Fibroblast of lung (primary cell): ENCODE results near the gene HAO2.

ENCODE experiments used
- EZH2 ChIP-seq: IDR thresholded peaks from 2 replicates; pipeline ENCODE4 v1.5.1; 2012; ENCODE audit warnings: low read length, control low read depth, mild to moderate bottlenecking; ENCODE audit errors: missing control alignments
- TF ChIP-seq, protein P1 (sequence below), 2 donors: IDR thresholded peaks in 1 of 2; conservative IDR thresholded peaks in 1 of 2; 1 replicate in 1 of 2; 2 replicates in 1 of 2; pipeline ENCODE4 v1.5.1; 2011 to 2012; ENCODE audit warnings: low read length in 2 of 2, control low read depth in 1 of 2, inconsistent platforms in 1 of 2, low read depth in 1 of 2, mild to moderate bottlenecking in 1 of 2

DNA sequence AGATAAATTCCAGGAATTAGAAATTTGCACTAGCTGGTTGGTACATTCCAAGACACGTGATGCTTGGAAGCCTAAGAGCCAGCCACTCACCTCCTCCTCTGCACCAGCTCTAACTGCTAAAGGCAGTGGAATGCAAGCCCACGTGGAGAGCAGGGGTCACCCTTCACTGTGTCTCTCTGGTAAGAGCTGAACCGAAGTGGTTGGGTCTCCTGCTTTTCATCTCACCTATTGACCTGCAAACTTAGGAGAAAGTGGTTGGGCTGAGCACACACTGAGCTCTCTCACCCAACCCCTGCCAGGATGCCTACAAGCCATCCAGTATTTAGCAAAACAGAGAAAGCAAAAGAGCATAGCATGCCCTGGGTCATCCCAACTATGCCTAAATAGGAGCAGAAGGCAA lies 19.3 kb downstream of the HAO2 start:
- TF ChIP-seq, protein P1, sequence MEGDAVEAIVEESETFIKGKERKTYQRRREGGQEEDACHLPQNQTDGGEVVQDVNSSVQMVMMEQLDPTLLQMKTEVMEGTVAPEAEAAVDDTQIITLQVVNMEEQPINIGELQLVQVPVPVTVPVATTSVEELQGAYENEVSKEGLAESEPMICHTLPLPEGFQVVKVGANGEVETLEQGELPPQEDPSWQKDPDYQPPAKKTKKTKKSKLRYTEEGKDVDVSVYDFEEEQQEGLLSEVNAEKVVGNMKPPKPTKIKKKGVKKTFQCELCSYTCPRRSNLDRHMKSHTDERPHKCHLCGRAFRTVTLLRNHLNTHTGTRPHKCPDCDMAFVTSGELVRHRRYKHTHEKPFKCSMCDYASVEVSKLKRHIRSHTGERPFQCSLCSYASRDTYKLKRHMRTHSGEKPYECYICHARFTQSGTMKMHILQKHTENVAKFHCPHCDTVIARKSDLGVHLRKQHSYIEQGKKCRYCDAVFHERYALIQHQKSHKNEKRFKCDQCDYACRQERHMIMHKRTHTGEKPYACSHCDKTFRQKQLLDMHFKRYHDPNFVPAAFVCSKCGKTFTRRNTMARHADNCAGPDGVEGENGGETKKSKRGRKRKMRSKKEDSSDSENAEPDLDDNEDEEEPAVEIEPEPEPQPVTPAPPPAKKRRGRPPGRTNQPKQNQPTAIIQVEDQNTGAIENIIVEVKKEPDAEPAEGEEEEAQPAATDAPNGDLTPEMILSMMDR (conservative IDR thresholded peaks at IDR 0.05 in 1 of 2, IDR thresholded peaks at IDR 0.05 in 1 of 2; ENCODE audit: low read depth in 1 of 2, low read length in 2 of 2) = no peak
- TF ChIP-seq EZH2 = no peak
